Left cardiac atrium (tissue), 4 donors: ENCODE data around the gene LRRC3B. TPM values are rescaled to one million over a fixed set of nuclear protein-coding genes. Genes with fewer than 3 reads are reported as not detected.

Experiments used
- ATAC-seq, 2 donors: fragments of 200-7000 bp; cut with Tn5 transposase; one replicate each; pipeline ENCODE4 v1.9.1; 2020; ENCODE audit warnings: mild to moderate bottlenecking in 2 of 2, moderate library complexity in 2 of 2
- DNase-seq: peaks from one replicate; pipeline ENCODE4 v3.0.0-alpha.2; 2020
- intact Hi-C, 2 donors: fragments of 100-400 bp; cut with DNase I; formaldehyde crosslinking; loops; one replicate each; pipeline versions ENCODE4 v1.14.1 to v1.15.1; 2022 to 2023
- total RNA-seq, 2 donors: library from RNA; stranded (reverse); fragmentation: NEBNext Ultra II Directional; extraction: Animal tissue kit (Norgen Biotek cat#: 25700); gene quantifications; one replicate each; pipeline ENCODE4 v1.2.1, GENCODE V29; 2021
- donor health status: DM: no; HTN: yes; CAD: no.
- donor health status: DM: no; HTN: yes; CAD: no; lungs with severe emphysema.
- donor health status: DM: yes; HTN: yes; CAD: no.
- donor health status: Dilated cardiomyopathy.

LRRC3B gene
- total RNA-seq, 2 donors from 2014 or later, result 0.18 to 0.29 TPM

DNA sequence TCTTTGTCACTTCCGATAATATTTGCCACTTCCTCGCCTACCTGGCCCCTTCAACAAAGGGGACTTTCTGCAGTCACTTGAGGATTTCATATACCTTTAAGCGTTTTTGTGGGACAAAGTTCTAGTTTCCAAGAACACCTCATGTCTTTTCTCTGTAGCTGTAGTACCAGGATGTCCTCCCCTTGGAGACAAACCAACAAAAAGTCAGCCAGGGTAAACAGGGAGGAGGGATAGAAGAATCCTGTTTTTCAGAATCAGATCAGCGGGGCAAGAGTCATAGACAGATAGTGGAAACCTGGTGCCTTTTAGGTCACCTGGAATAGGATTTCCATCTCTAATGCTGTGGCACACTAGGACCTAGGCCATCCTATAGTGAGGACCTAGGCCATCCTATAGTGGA lies 4.5 kb downstream of the LRRC3B start:
- no peak for ATAC-seq
- intact Hi-C loops, result no loop called here
- no peak for DNase-seq

DNA sequence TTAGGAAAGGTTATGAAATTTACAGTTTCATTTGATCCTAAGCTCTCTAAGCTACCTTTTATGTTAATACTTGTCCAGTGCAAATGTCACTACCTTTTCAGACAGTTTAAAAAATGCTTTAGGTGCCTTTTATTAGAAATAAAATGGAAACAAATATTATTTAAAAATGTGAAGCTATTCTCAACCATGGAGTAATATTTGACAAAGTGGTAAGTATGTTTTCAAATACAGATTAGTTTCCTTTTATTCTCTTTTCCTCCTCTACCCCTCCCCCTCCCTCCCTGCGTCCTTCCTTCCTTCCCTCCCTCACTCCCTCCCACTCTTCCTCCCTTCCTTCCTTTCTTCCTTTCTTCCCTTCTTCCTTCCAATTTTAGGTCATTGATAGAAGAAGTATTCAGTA lies 6.3 kb downstream of the LRRC3B start:
- ATAC-seq, result no peak
- DNase-seq, result no peak
- intact Hi-C loops, result no loop called here

DNA sequence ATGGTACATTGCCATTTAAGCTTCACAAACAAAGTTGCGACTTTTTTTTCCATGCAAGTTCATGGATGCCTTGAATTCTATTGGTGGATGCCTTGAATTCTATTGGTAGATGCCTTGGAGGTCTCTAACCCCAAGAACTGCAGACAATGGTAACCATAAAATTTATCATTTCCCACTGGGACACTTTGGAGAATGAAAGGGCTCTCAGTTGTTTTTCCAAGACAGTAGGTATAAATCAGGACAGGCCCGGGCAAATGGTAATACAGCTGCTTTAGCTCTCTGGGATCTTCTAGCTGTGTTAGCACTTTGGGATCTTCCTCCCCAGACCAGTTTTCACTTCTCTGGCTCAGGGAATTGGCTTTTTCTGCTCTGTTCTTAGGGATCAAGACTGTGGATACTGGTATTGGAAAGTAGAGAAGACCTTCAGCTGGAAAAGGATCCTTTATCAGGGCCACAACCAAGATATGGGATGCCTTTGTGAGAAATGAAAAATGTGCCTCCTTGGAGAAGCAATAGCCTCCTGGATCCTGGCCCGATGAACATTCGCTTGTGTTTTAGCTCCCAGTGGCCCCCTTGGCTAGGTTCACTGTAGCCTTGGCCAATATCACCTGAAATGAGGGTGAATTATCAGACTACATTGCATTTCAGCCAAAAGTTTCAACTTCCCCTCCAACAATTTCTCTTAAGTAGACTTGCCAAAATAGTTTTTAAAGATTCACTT lies 8.3 kb downstream of the LRRC3B start:
- ATAC-seq (no peak), DNase-seq (no peak)
- intact Hi-C loops, result no loop called here

DNA sequence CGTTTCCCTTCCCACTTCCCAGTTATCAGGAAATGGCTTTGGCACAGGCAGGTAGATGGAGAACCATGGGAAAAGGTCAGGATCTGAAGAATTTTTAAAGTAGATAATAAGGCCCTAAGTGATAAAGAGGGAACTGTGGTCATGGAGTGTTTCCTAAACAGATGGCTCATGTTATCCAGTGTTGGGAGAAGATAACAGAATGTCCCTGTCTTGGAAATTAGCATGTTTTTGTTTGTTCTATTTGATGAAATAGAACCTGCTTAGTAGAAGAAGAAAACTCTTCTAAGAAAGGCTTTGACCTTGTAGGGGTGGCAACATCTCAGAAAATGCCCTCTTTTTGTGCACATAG lies 8.8 kb downstream of the LRRC3B start:
- DNase-seq (no peak), ATAC-seq (no peak)
- intact Hi-C loops, result no loop called here

DNA sequence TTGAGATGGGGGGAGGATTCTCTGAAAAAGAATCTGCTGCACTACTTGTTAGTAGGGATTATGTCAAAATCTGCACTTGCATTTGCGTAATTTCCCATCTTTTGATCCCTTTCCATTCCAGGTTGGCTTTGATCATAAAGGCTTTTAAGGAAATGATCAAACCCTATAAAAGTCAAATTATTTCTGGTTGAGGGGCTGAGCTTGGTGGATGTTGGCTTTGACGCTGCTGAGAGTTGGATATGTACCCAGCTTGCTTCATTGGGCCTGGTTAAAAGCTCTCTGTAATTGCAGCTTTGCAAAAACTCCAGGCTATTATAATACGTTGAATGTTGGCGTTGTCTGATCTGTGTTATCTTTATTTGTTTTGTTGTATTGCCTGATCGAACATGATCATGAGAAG lies 12.0 kb downstream of the LRRC3B start:
- DNase-seq (no peak), ATAC-seq (no peak)
- intact Hi-C loops, result no loop called here

DNA sequence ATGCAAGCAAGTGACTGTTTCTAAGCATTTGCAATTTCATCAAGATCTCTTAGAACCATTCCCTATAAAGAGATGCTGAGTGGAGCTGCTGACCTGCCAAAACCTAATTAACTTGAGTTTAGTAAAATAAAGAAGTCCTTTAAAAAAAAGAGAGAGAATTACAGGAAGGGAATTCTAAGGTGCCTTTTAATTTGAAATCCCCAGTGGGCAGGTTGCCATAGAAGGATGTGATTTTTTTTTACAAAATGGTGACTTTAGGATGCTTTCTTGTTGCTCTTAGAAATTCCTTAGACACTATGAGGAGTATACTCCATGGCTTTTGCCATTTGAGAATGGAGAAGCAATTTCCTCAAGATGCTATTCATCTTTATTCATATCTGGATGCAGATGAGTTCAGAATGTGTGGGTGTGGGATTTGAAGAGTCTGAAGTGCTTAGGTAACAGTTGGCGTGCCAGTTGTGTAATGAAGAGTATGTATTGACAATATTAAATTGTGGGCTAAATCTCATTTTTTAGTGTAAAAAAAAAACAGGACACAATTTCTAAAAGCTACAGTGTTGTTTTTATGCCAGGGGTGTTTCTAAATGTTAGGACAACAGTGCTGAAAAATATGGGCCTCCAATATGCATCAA lies 13.6 kb downstream of the LRRC3B start:
- no peak for DNase-seq
- ATAC-seq, result no peak
- intact Hi-C loops, result no loop called here

DNA sequence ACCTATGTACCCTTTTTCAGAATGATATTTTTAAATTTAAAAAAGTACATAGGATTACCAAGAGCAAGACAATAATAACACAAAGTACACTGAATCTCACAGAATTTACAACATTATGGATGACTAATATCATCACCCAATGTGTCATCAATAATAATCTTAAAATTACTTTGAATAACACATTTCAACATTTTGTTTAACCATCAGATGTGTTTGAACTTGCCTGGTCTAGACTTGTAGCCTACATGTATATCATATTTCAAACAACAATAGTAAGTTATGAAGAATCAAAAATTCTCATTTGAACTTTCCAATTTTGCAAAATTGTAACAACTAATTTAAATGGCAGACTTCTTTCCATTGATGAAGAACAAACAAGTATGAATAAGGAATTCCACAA lies 15.1 kb downstream of the LRRC3B start:
- ATAC-seq (no peak), DNase-seq (no peak)
- intact Hi-C loops, result no loop called here

DNA sequence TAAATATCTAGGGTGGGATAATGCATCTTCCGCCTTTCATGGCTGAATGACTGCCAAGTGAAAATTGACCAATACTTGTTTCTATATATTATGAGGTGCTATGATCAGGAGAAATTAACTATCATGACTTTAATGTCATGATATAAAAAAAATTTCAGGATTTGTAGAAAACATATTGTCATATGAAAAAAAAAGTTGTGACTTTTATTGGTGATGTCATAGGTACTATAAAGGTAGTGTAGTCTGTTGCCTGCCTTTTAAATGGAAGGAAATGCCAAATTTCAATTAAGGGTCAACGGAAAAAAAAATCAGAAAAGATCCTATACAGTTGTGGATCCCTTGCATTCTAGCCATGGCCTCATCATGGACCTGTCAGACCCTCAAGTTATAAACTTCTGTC lies 15.5 kb downstream of the LRRC3B start:
- DNase-seq (no peak), ATAC-seq (no peak)
- intact Hi-C loops, result no loop called here

DNA sequence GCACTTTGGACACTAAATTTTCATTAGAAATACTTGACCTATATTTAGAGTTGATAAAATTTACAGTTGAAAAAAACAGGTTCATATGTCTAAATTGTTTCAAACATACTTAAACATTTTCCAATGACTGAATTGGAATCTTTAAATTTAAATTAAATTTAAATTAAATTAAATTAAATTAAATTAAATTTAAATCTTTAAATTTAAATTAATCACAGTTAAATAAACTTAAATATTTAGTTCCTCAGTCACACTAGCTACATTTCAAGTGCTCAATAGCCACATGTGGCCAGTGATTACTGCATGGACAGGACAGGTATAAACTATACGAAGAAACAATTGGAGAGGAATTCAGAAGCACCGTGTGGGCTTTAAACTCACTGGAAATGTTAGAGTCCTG lies 16.8 kb downstream of the LRRC3B start:
- DNase-seq, result no peak
- intact Hi-C loops, result no loop called here

DNA sequence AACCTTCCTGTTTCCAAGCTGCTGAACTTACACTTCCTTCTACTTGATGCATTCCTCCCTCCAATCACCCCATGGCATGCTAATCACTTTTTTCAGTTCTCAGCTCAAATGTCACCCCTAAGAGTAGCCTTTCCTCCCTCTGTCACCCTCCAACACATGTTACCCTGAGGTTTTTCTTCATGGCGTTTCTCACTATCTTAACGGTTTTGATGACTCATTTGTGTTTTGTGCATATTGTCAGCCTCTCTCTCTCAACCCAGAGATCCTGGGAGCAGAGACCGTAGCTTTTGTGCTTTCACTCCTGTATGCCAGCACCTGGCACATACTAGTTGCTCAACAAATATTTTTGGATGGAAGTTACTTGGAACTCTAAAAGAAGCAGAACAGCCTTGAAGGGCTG lies 24.5 kb downstream of the LRRC3B start:
- DNase-seq, result no peak
- intact Hi-C loops, result no loop called here
- ATAC-seq, result no peak

More for the DNA sequence above, 16.8 kb downstream of the LRRC3B start:
- ATAC-seq, result no peak

DNA sequence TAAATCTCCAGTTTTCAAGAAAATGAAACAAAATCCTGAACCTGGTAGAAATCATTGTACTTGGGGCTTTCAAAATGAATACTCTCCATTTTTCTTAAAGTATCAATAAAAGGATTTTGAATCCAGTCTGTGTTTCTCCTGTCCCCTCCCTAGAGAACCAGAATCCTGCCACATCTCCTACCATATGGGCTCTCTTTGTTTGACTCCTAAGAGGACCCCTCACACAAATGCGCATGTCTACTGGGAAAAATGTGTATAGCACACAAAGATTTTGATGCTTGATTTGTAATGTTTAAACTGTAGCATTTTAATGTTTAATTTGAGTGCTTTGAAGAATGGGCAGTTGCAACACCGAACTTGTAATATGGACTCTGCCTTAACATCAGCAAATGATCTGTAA lies 25.9 kb downstream of the LRRC3B start:
- ATAC-seq (no peak), DNase-seq (no peak)
- intact Hi-C loops, result no loop called here

DNA sequence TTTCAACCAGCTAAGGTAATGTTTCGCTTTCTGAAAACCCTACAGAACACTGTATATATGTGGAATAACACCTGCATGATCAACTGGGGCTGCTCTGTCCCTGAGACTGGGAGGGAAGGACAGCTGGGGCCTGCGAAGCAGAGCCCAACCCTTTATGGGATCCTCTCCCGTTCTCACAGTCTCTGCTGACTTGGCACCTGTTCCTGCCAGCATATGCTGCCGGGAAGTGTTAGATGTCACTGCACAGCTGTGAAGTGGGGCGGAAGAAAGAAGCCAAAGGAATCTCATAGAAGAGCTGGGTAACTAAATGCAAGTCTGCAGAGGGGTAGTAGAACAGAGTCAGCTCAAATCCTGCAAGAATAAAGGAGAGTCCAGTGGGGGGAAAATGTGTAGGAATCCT lies 29.6 kb downstream of the LRRC3B start:
- intact Hi-C loops, result no loop called here
- DNase-seq, result peak; percentile 54
- ATAC-seq, result peak; percentile 94 to 95

DNA sequence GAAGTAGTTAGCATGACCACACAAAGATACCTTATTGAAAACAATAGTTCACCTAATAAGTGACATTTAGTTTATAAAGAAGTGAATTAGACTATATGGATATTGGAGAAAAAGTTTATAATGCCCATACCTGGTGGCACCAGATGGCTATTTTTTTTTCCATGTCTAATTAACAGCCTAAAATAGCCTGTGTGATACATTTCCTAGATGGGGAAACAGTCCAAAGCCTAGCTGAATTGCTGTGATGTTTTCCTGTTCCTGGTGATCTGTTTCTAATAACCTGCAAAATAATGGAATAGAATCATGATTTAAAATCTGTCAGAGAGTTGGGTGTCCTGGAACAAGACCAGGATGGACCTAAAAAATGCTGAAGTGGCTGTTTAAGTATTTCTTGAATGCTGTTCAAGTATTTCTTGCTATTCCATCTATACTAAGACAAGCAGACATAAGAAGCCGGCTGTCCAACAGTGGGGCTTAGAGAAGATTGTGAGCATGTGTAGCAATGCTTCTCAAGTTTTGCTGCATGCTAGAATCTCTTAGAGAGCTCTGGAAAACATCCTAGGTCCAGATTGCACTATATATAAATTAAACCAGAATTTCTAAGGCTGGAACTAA lies 31.3 kb downstream of the LRRC3B start:
- ATAC-seq, result no peak
- intact Hi-C loops, result no loop called here
- no peak for DNase-seq

DNA sequence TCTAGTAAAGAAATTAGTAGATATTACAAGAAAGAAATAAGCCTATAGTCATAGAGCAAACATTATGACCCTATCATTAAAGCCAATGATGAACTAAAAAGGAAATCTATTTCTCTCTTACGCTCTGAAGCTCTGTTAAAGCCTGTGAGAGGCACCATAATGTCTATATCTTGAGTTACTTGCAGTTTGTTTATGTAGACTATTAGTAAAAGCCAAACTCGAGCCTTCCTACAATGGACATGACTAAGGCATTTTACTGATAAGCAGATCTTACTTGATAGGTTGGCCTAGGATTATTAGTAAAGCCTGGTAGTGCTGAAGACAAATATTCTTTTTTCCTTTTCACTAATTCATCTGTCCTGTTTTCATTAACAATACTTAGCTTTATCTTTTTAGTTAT lies 32.7 kb downstream of the LRRC3B start:
- intact Hi-C loops, result no loop called here
- no peak for ATAC-seq
- no peak for DNase-seq

DNA sequence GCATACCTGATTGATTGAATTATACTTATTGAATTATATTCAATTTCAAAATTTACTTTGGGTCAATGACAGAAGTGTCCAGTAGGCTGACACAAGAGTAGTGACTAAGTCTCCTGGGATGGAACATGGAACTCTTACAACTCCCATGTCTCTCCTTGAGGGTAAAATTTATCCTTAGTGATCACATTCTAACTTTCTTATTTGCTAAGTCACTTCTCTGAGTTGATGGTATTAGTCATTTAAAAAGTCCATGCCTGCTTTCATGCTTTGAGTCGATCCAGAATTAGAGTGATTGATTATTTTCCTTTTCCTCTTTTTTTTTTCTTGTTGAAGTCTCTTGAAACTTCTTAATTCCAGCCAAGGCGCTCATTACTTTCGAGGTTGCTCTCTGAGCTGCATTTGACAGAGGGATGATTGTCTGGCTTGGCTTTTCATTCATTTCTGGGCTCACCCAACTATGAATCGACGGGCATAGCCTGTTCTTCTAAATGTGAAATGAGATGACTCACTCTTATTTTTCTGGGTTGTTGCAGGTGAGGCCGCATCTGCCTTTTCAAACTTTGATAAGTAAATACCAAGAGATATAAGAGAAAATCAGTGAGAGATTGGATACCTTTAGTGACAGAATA lies 34.9 kb downstream of the LRRC3B start:
- ATAC-seq (peak in 1 of 2 donors; percentile 37), DNase-seq (no peak)
- intact Hi-C loops, result no loop called here

DNA sequence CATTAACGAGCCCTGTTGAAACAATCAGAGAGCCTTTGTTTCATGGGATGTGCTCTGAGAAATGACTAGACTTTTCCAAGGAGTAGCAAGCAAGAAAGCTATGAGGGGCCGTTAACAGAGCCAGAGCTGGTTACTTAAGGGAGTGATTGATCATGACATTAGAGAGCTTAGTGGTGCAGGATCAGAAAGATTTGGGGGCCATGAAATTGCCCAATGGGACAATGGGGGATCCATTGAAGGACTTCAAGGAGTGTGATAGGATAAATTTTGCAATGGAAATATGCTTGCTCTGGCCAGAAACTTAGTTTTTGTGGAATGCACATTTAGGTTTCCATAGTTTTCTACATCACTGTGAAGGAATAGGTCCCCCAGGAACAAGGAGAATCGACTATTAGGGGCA lies 45.6 kb downstream of the LRRC3B start:
- no peak for ATAC-seq
- intact Hi-C loops, result no loop called here
- no peak for DNase-seq

DNA sequence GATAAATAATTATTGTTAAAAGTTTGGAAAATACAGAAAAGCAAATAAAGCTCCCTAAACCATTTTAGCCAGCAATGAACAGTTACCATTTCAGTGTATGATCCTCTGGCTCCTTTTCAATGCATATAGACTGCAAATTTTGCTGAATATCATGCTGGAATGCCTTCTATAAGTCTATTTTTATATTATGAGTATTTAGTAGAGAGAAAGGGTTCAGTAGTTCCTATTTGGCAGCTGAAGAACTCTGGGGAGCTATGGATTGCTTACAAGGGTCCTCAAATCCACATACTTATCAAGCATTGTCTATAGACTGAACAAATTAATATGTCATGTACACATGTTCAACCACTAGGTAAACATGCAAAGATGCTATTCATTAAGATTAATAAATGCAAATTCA lies 46.1 kb downstream of the LRRC3B start:
- intact Hi-C loops, result no loop called here
- ATAC-seq (no peak), DNase-seq (no peak)

DNA sequence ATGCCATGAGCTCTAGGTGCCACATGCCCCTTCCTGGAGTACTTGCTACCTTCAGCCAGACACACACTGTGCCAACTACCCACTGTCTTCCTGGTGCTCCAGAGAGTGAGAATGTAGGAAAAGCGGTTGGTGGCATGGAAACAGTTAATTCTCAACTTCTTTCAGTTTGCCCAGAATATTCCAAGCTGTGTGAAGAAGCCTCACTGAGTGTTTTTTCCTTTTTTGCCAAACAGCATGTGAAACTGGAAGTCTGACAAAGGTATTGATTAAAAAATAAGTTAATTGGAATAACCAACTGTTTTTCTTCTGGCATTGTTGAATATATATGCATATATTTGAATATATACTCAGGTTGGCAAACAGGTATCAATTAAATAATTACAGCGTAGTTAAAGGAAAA lies 52.8 kb downstream of the LRRC3B start:
- intact Hi-C loops, result no loop called here
- no peak for DNase-seq
- ATAC-seq, result no peak

DNA sequence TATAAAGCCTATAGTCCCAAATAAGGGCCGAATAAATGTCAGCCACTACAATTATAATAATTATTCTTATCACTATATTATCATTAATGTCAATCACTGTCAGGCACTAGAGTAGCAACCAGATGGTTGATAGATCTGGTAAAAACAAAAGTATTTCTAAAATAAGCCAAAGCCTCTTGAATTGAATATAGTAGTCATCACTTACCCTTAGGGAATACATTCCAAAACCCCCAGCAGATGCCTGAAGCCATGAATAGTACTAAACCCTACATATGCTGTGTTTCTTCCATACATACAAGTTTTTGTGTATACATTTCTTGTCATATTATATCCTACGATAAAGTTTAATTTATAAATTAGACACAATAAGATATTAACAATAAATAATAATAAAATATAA lies 59.1 kb downstream of the LRRC3B start:
- intact Hi-C loops, result no loop called here
- DNase-seq, result no peak

DNA sequence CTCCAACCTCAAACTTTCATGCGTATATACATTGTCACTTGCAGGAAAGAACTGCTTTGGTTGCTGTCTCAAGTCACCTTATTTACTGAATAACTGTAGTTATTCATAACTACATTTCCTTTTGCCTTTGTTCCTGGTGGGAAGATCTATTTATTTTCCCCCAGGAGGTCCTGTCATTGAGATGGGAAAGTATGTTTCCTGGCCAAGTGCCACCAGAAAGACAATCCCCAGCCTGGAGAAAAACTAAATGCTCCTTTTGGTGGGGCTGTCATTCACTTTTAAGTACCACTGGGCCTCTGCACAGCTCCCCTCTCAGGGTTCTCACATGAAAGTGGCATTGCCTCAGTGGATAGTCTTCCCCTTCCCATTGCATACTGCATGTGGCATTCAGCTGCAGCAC lies 59.8 kb downstream of the LRRC3B start:
- ATAC-seq, result no peak
- intact Hi-C loops, result no loop called here
- DNase-seq, result no peak

More for the DNA sequence above, 59.1 kb downstream of the LRRC3B start:
- no peak for ATAC-seq

DNA sequence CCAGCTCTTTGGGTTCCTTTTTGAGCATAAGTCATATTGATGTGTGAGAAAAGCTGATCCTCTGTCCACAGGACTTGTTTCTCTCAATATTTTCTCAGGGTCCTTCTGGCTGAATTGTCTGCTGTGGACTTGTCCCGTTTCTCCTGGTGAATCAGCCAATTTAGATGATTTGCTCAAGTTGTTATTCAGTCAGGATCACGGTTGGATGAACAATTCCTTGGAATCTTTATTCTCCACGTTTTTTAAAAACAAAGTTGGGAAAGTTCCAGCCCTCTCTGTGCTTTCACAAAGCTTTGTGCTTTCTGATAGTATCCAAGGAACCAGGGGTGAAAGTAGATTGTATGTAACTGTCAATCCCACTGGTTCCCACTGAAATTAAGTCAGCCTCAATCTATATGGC lies 61.3 kb downstream of the LRRC3B start:
- DNase-seq (no peak), ATAC-seq (no peak)
- intact Hi-C loops, result no loop called here
